WTC11 (cell line): Measurements from ENCODE around the gene FMNL2. TPM values are rescaled to one million over a fixed set of nuclear protein-coding genes. Genes with fewer than 3 reads are reported as not detected.

Experiments used
- ATAC-seq: fragments of 200-7000 bp; cut with Tn5 transposase; 2 replicates; pipeline ENCODE4 v1.10.0; 2021; ENCODE audit warnings: mild to moderate bottlenecking, moderate library complexity
- CTCF ChIA-PET: fragments of 300-600 bp; sonication (Branson Sonifier 250); formaldehyde crosslinking; loops from one replicate; lab custom pipeline; 2021; ENCODE audit warnings: antibody characterized with exemption; lab: Charles Lee
- POLR2A ChIA-PET: fragments of 350-600 bp; sonication (Branson Sonifier 250); formaldehyde crosslinking; loops from one replicate; lab custom pipeline; 2021; ENCODE audit warnings: antibody characterized with exemption; lab: Charles Lee
- DNase-seq: peaks from one replicate; pipeline ENCODE4 v3.0.0; 2021; ENCODE audit warnings: low spot score
- H3K27ac Mint-ChIP-seq: 2 replicates; pipeline ENCODE4 v1.8.0; 2021; ENCODE audit warnings: mixed read lengths
- H3K27me3 Mint-ChIP-seq: 2 replicates; pipeline ENCODE4 v1.8.0; 2021; ENCODE audit warnings: low read depth, mild to moderate bottlenecking, moderate library complexity, mixed read lengths
- H3K36me3 Mint-ChIP-seq: 2 replicates; pipeline ENCODE4 v1.8.0; 2021; ENCODE audit warnings: mixed read lengths
- H3K4me1 Mint-ChIP-seq: 2 replicates; pipeline ENCODE4 v1.8.0; 2022; ENCODE audit warnings: mixed read lengths
- H3K4me3 Mint-ChIP-seq: 2 replicates; pipeline ENCODE4 v1.8.0; 2021; ENCODE audit warnings: mild to moderate bottlenecking, moderate library complexity, mixed read lengths
- H3K9me3 Mint-ChIP-seq: 2 replicates; pipeline ENCODE4 v1.8.0; 2021; ENCODE audit warnings: mixed read lengths
- ELF4 ChIP-seq: sonication (generic); formaldehyde crosslinking; IDR thresholded peaks from 2 replicates; pipeline ENCODE4 v1.8.1; 2022; ENCODE audit warnings: low read depth, mild to moderate bottlenecking, moderate library complexity, missing genetic modification reagents
- GRHL2 ChIP-seq: fragments of 250-450 bp; sonication (Bioruptor Pico); IDR thresholded peaks from 2 replicates; pipeline ENCODE4 v1.8.0; 2022; ENCODE audit warnings: mild to moderate bottlenecking, moderate library complexity; ENCODE audit not compliant: insufficient replicate concordance, severe bottlenecking
- JAZF1 ChIP-seq: fragments of 250-450 bp; sonication (Bioruptor Pico); IDR thresholded peaks from 2 replicates; pipeline ENCODE4 v1.9.0; 2021; ENCODE audit warnings: moderate library complexity, mild to moderate bottlenecking, inconsistent platforms
- TEAD1 ChIP-seq: sonication (generic); formaldehyde crosslinking; IDR thresholded peaks from 2 replicates; pipeline ENCODE4 v1.8.0; 2022; ENCODE audit warnings: mild to moderate bottlenecking, missing genetic modification reagents
- ZNF263 ChIP-seq: sonication (generic); formaldehyde crosslinking; IDR thresholded peaks from 2 replicates; pipeline ENCODE4 v1.8.1; 2022; ENCODE audit warnings: low read depth, mild to moderate bottlenecking, moderate library complexity, missing genetic modification reagents
- ZNF396 ChIP-seq: fragments of 250-450 bp; sonication (Bioruptor Pico); IDR thresholded peaks from 2 replicates; pipeline ENCODE4 v1.8.0; 2021; ENCODE audit warnings: mild to moderate bottlenecking, moderate library complexity, borderline replicate concordance
- total RNA-seq: library from RNA; stranded (reverse); gene quantifications from 3 replicates; pipeline ENCODE4 v1.2.3, GENCODE V29; 2021
- TF ChIP-seq, protein P1 (sequence below): sonication (generic); formaldehyde crosslinking; IDR thresholded peaks from 2 replicates; pipeline ENCODE4 v1.8.0; 2022; ENCODE audit warnings: missing genetic modification reagents
- TF ChIP-seq, protein P2 (sequence below): fragments of 250-450 bp; sonication (Bioruptor Pico); IDR thresholded peaks from 2 replicates; pipeline ENCODE4 v1.9.0; 2021; ENCODE audit warnings: mild to moderate bottlenecking
- TF ChIP-seq, protein P3 (sequence below): fragments of 250-450 bp; sonication (Bioruptor Pico); IDR thresholded peaks from 2 replicates; pipeline ENCODE4 v1.9.0; 2021; ENCODE audit warnings: mild to moderate bottlenecking
- TF ChIP-seq, protein P4 (sequence below): sonication (generic); formaldehyde crosslinking; IDR thresholded peaks from 2 replicates; pipeline ENCODE4 v1.8.0; 2022; ENCODE audit warnings: mild to moderate bottlenecking, missing genetic modification reagents
- TF ChIP-seq, protein P5 (sequence below): sonication (generic); formaldehyde crosslinking; conservative IDR thresholded peaks from 2 replicates; pipeline ENCODE4 v1.8.1; 2022; ENCODE audit warnings: mild to moderate bottlenecking, missing genetic modification reagents
- TF ChIP-seq, protein P6 (sequence below): sonication (generic); formaldehyde crosslinking; IDR thresholded peaks from 2 replicates; pipeline ENCODE4 v1.8.1; 2023; ENCODE audit warnings: mild to moderate bottlenecking, missing genetic modification reagents, moderate library complexity
- TF ChIP-seq, protein P7 (sequence below): sonication (generic); formaldehyde crosslinking; IDR thresholded peaks from 2 replicates; pipeline ENCODE4 v1.8.1; 2023; ENCODE audit warnings: mild to moderate bottlenecking, missing genetic modification reagents, borderline replicate concordance
- TF ChIP-seq, protein P8 (sequence below): sonication (generic); formaldehyde crosslinking; IDR thresholded peaks from 2 replicates; pipeline ENCODE4 v1.8.0; 2023; ENCODE audit warnings: missing genetic modification reagents

The FMNL2 gene
- total RNA-seq, 1 experiment from 2014 or later = 43.0 TPM

DNA sequence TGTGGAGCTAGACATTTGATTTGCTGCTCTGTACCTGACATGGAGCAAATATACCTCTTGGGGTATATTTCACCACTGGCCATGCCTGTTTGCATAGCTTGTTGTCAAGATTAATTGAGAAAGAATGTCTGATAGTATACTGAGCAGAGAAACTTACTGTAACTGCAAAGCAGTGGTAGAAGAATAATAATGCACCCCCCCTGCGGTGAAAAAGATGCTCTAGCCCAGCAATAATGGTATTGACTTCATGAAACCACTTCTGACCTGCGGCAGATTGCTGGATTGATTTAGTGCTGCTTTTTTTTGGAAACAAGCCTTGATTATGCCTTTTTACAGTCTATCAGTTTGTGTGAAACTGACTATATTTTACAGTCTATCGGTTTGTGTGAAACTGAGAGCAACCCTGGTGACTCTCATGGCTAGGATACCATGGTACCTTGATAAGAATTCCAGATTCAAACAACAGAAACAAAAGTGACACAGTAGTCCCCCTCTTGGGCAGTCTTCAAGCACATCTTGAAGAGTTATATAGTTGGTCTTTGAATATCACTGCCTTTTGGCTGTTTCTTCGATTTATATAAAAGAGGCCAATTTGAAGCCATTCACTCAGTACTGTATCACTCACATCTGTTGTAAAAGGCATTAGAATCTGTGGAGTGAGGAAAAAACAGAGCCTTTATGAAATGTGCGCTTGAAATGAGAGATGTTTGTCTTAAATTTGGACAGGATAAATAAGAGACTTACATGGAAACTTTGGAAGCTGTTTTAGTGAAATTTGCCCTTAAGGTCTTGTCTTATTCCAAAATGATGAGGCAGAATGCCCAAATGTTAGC lies 102.5 kb downstream of the FMNL2 start:
- POLR2A ChIA-PET = no interaction called here
- Mint-ChIP-seq H3K27ac (no peak overlapping the region), H3K27me3 (no peaks in the 10 kb centered on the region), H3K4me3 (no peak overlapping the region), H3K4me1 (peaks cover 87% of the 10 kb centered on the region), H3K36me3 (no peaks in the 10 kb centered on the region), H3K9me3 (no peaks in the 10 kb centered on the region)
- ATAC-seq (no peak), DNase-seq (no peak)
- CTCF ChIA-PET = interaction anchor here (1.4 kb wide), 1 partner anchor 31 kb away, joined by 3 read pairs; no protein-coding TSS in a partner anchor
- TF ChIP-seq, protein P1, sequence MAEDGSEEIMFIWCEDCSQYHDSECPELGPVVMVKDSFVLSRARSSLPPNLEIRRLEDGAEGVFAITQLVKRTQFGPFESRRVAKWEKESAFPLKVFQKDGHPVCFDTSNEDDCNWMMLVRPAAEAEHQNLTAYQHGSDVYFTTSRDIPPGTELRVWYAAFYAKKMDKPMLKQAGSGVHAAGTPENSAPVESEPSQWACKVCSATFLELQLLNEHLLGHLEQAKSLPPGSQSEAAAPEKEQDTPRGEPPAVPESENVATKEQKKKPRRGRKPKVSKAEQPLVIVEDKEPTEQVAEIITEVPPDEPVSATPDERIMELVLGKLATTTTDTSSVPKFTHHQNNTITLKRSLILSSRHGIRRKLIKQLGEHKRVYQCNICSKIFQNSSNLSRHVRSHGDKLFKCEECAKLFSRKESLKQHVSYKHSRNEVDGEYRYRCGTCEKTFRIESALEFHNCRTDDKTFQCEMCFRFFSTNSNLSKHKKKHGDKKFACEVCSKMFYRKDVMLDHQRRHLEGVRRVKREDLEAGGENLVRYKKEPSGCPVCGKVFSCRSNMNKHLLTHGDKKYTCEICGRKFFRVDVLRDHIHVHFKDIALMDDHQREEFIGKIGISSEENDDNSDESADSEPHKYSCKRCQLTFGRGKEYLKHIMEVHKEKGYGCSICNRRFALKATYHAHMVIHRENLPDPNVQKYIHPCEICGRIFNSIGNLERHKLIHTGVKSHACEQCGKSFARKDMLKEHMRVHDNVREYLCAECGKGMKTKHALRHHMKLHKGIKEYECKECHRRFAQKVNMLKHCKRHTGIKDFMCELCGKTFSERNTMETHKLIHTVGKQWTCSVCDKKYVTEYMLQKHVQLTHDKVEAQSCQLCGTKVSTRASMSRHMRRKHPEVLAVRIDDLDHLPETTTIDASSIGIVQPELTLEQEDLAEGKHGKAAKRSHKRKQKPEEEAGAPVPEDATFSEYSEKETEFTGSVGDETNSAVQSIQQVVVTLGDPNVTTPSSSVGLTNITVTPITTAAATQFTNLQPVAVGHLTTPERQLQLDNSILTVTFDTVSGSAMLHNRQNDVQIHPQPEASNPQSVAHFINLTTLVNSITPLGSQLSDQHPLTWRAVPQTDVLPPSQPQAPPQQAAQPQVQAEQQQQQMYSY = no peak
- TF ChIP-seq, protein P2, sequence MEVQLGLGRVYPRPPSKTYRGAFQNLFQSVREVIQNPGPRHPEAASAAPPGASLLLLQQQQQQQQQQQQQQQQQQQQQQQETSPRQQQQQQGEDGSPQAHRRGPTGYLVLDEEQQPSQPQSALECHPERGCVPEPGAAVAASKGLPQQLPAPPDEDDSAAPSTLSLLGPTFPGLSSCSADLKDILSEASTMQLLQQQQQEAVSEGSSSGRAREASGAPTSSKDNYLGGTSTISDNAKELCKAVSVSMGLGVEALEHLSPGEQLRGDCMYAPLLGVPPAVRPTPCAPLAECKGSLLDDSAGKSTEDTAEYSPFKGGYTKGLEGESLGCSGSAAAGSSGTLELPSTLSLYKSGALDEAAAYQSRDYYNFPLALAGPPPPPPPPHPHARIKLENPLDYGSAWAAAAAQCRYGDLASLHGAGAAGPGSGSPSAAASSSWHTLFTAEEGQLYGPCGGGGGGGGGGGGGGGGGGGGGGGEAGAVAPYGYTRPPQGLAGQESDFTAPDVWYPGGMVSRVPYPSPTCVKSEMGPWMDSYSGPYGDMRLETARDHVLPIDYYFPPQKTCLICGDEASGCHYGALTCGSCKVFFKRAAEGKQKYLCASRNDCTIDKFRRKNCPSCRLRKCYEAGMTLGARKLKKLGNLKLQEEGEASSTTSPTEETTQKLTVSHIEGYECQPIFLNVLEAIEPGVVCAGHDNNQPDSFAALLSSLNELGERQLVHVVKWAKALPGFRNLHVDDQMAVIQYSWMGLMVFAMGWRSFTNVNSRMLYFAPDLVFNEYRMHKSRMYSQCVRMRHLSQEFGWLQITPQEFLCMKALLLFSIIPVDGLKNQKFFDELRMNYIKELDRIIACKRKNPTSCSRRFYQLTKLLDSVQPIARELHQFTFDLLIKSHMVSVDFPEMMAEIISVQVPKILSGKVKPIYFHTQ (CRISPR knock-in tag) = no peak
- TF ChIP-seq, protein P3, sequence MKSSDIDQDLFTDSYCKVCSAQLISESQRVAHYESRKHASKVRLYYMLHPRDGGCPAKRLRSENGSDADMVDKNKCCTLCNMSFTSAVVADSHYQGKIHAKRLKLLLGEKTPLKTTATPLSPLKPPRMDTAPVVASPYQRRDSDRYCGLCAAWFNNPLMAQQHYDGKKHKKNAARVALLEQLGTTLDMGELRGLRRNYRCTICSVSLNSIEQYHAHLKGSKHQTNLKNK (CRISPR knock-in tag) = no peak
- TF ChIP-seq ELF4 (CRISPR knock-in tag) (no peak), TEAD1 (CRISPR knock-in tag) (no peak), GRHL2 (CRISPR knock-in tag) (no peak)
- TF ChIP-seq, protein P4, sequence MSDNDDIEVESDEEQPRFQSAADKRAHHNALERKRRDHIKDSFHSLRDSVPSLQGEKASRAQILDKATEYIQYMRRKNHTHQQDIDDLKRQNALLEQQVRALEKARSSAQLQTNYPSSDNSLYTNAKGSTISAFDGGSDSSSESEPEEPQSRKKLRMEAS (CRISPR knock-in tag) = no peak
- TF ChIP-seq, protein P5, sequence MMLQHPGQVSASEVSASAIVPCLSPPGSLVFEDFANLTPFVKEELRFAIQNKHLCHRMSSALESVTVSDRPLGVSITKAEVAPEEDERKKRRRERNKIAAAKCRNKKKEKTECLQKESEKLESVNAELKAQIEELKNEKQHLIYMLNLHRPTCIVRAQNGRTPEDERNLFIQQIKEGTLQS (CRISPR knock-in tag) = no peak
- TF ChIP-seq, protein P6, sequence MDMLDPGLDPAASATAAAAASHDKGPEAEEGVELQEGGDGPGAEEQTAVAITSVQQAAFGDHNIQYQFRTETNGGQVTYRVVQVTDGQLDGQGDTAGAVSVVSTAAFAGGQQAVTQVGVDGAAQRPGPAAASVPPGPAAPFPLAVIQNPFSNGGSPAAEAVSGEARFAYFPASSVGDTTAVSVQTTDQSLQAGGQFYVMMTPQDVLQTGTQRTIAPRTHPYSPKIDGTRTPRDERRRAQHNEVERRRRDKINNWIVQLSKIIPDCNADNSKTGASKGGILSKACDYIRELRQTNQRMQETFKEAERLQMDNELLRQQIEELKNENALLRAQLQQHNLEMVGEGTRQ = no peak

DNA sequence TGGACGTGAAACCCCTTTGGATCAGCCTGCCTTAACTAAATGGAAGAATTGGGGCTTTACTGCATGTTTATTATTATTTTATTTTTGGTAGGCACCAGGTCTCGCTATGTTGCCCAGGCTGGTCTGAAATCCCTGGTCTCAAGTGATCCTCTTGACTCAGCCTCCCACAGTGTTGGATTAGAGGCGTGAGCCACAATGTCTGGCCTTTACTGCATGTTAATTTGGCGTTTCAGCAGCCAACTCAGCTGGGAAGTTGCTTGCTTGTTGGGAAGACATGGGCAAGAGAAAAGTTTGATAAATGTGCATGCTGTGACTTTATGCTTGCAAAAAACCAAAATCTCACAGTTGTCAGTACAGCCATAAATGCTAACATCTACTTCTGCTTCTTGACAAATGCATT lies 105.1 kb downstream of the FMNL2 start:
- DNase-seq (no peak), ATAC-seq (no peak)
- Mint-ChIP-seq H3K27ac (peak overlapping the region; percentile 42; the same call in 1 of the 2 replicates), H3K27me3 (no peaks in the 10 kb centered on the region), H3K4me1 (peaks cover 79% of the 10 kb centered on the region), H3K4me3 (no peak overlapping the region), H3K9me3 (no peaks in the 10 kb centered on the region), H3K36me3 (no peaks in the 10 kb centered on the region)
- ChIA-PET POLR2A (no interaction called here), CTCF (no interaction called here)
- TF ChIP-seq ZNF396 (CRISPR knock-in tag) (no peak), ZNF263 (no peak), GRHL2 (CRISPR knock-in tag) (no peak), JAZF1 (CRISPR knock-in tag) (no peak)
- TF ChIP-seq, protein P7, sequence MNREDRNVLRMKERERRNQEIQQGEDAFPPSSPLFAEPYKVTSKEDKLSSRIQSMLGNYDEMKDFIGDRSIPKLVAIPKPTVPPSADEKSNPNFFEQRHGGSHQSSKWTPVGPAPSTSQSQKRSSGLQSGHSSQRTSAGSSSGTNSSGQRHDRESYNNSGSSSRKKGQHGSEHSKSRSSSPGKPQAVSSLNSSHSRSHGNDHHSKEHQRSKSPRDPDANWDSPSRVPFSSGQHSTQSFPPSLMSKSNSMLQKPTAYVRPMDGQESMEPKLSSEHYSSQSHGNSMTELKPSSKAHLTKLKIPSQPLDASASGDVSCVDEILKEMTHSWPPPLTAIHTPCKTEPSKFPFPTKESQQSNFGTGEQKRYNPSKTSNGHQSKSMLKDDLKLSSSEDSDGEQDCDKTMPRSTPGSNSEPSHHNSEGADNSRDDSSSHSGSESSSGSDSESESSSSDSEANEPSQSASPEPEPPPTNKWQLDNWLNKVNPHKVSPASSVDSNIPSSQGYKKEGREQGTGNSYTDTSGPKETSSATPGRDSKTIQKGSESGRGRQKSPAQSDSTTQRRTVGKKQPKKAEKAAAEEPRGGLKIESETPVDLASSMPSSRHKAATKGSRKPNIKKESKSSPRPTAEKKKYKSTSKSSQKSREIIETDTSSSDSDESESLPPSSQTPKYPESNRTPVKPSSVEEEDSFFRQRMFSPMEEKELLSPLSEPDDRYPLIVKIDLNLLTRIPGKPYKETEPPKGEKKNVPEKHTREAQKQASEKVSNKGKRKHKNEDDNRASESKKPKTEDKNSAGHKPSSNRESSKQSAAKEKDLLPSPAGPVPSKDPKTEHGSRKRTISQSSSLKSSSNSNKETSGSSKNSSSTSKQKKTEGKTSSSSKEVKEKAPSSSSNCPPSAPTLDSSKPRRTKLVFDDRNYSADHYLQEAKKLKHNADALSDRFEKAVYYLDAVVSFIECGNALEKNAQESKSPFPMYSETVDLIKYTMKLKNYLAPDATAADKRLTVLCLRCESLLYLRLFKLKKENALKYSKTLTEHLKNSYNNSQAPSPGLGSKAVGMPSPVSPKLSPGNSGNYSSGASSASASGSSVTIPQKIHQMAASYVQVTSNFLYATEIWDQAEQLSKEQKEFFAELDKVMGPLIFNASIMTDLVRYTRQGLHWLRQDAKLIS (CRISPR knock-in tag) = no peak
- TF ChIP-seq, protein P8, sequence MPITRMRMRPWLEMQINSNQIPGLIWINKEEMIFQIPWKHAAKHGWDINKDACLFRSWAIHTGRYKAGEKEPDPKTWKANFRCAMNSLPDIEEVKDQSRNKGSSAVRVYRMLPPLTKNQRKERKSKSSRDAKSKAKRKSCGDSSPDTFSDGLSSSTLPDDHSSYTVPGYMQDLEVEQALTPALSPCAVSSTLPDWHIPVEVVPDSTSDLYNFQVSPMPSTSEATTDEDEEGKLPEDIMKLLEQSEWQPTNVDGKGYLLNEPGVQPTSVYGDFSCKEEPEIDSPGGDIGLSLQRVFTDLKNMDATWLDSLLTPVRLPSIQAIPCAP (CRISPR knock-in tag) = no peak
